NCI-H187 treated with DMSO at 0.1 percent for 48 hours (cell line): ENCODE data around the gene MOAP1.
"Not testable (repeated sequence)": the region's sequence is repeated elsewhere in the genome, so short reads cannot be mapped to it uniquely, and the experiment has no call there.

Experiments used
- DNase-seq: peaks from one replicate; lab custom pipeline; 2025; lab: John Stamatoyannopoulos, UW

MOAP1 gene, protein sequence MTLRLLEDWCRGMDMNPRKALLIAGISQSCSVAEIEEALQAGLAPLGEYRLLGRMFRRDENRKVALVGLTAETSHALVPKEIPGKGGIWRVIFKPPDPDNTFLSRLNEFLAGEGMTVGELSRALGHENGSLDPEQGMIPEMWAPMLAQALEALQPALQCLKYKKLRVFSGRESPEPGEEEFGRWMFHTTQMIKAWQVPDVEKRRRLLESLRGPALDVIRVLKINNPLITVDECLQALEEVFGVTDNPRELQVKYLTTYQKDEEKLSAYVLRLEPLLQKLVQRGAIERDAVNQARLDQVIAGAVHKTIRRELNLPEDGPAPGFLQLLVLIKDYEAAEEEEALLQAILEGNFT

DNA sequence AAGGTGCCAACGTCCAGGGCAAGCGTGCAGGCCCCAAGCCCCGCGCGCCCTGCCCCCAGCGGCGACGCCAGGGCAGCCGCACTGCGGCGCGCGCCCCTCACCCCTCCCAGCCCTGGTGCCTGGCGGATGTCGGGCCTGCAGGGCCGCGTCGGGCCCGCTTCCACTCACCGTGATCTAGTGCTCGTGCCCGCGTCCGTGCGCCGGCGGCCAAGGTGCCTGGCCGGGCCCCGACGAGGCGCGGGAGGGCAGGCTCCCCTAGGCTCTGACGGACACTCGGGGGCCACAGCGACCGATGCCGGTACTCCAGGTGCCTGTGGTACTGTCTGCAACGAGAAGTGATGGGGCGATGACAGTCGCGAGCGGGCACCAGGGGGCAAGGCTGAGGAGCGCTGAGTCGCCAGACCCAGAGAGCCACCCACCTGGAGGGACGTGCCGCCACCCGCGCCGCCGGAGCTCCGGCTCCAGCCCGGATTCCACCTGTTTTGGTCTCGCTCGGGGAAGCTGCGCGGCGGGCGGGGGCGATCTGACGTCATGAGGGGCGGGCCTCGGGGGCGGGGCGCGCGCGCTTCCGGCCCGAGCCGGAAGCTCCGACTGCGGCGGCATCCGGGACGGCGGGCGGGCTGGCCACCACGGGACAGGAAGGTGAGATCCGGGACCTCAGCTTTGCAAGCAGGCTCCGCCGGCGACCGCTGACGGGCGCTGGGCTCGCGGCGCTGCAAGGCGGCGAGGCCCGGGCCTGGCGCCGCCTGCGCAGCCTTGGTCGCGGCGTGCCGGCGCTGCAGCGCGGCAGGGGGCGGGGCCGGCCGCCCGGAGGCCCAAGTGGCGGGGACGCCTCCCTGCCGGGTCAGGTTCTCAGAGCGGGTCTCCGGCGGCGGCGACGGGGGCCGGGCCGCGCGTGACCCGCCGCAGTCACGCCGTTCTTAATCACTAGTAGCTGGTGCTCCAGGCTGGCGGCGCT is at the start of gene MOAP1, which contains the start of gene LYSET:
TSS of gene MOAP1 (minus strand) at position 507 of the 958 bp plus-strand sequence. CDS start 655 bp downstream, outside the sequence.
TSS of gene LYSET (plus strand) at position 927 of the 958 bp plus-strand sequence. CDS start 89 bp downstream, outside the sequence.
- no peak for DNase-seq

DNA sequence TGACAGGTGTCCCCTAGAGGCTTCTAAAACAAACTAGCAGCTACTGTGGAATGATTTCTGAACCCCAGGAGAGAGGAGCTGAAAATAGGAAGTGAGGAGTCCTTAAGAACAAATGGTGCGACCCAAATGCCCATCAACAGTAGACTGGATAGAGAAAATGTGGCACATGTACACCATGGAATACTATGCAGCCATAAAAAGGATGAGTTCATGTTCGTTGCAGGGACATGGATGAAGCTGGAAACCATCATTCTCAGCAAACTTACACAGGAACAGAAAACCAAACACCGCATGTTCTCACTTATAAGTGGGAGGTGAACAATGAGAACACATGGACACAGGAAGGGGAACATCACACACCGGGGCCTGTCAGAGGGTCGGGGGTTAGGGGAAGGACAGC is 48.4 kb upstream of the MOAP1 start:
- not testable (repeated sequence) for DNase-seq

DNA sequence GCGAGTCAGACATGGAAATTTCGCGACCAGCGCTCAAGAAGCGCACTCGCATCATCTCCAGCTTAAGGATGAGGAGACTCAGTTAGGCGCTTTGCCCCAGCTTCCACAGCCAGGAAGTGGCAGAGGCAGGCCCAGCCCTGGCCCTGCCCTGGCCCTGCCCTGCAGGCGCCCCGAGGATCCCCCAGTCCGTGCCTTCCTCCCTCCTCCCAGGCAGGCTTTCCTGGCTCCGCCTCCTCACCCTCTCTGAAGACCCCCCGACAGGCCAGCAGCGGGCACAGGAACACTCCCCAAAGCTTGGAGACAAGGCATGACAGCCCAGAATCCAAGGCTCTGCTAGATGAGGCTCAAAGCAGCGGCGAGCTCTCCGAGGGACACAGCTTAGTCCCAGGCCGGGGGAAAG is 47.5 kb upstream of the MOAP1 start:
- no peak for DNase-seq

DNA sequence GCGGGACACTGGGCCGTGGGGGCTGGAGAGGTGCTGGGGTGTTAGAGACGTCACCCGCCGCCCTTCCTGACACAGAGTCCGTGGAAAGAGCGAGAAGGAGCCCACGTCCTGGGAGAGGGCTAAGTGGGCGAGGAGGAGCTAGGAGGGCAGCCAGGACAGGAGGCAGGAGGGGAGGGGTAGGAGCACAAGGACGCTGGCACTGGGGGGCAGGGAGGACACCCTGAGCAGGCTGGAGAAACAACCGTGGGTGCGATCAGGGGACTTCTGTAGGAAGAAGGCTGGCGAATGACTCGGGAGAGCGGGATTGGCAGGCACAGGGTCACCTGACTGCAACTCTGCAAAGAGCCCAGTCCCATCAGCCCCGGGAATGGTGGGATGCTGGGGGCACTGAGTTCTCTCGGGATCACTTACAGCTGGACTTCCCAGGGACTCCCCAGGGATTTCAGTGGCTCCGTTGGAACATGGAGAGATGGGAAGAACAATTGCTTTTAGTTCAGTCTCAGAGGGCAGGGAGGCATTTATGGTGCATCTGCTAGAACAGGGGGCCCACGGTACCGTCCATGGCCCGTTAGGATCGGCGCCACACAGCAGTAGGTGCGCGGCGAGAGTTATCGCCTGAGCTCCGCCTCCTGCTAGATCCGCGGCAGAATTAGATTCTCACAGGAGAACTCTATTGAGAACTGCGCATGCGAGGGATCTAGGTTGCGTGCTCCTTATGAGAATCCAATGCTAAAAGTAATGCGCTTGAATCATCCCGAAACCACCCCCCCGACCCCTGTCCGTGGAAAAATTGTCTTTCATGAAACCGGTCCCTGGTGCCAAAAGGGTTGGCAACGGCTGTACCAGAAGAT is 46.7 kb upstream of the MOAP1 start:
- DNase-seq: no peak

DNA sequence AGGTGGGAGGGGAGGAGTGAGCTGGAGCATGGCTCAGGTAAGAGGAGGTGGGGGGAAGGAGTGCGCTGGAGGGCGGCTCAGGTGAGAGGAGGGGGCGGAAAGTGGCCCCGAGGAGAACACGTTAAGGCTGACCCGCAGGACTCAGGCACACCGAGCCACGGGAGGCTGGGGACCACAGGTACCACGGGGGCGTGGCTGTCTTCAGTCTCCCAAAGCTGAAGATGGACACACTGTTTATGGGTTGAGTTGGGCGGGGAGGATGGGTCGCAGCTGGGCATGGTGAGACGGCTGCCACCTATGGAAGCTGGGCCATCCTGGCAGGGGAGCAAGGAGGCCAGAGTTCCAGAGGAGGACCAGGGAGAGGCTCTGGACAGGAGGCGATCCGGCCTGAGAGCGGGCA is 45.8 kb upstream of the MOAP1 start:
- no peak for DNase-seq

DNA sequence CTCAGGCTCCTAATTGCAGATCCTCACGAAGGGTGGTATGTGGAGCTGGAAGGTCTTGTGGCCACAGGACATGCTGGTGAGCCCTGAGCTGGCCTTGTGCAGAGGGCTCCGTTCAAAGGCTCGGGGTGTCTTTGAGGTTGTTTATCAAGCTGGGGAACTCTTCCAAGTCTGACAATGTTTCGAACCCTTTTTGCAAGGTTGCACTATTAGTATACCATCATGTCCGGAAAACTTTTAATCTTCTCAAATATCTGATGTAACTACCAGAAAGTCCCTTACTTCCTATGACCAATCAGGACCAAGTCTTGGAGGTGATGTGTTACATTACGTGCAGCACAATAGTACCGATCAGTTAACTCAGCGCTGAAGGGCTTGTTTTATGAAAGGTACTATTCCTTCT is 43.9 kb upstream of the MOAP1 start:
- no peak for DNase-seq

DNA sequence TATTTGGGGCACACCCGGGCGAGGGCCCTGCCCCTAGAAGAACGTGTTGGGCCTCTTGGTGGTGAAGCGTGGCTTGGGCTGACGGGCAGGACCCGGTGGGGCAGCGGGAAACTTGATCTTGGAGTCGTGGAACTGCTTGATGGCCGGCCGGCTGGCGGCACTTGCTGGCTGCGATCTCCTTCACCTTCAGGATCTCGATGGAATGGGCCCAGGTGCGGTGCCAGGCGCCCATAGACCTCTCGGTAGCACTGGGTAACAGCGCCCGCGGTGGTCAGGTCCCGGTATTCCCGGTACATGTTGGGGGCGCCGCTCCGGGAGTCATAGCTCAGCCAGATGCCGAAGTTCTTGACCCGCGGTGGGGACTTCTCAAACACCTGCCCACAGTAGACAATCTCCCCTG is 38.9 kb upstream of the MOAP1 start:
- no peak for DNase-seq

DNA sequence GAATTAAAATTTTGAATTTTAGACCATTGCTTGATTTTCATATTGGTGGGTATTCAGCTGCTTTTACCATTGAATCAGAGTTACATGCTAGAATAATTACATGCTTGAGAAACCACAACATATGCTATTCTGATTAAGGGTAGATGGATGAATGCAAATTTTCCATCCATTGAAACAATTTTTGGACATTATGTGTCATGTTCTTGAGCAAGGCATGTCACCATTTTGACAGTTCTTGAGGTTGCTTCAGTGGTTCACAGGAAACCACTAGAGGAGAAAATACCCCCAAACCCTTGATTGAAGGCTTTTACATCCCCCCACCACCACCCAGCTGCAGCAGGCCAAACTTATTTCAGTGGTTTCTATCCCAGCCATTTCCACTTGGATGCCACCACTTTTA is 35.8 kb upstream of the MOAP1 start:
- DNase-seq: no peak

DNA sequence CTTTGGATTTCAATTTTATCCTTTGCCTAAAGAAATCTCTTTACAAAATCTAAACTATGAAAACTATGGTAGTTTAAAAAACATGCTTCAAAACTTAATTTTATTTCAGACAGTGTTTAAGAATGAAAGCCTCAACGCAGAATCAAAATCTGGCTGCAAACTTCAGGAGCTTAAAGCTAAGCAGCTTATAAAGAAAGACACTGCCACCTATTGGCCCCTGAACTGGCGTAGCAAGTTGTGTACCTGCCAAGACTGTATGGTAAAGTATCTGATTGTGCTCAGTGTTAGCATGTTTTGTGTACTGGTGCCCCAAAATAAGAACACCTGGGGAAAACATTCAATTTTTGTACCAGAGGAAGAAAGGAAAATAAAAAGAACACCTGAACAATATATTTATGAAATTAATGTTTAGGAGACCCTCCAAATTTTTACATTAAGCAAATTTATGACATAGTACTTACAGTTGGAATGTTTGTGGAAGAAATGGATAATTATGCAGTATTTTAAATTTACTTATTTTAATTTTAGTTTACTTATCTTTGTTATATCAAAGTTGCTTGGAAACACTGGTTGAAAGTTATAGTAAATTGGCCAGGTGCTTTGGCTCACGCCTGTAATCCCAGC is 34.5 kb upstream of the MOAP1 start:
- no peak for DNase-seq

DNA sequence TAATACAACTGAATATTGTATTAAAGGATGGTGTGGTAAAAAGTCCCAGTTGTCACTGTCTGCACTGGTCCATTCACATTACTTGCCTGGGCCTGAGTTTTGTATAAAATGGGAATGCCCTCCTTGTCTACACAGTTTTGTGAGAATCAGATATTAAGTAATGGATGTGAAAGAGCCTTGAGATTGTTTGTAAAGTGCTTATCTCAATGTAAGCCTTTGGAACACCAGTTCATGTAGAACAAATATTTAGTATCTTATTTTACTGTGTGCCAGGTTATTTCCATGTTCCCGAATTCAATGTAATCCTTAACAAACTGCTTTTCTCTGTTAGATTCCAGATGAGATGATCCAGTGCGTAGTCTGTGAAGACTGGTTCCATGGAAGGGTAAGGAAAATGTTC is 29.9 kb upstream of the MOAP1 start:
- DNase-seq: no peak

DNA sequence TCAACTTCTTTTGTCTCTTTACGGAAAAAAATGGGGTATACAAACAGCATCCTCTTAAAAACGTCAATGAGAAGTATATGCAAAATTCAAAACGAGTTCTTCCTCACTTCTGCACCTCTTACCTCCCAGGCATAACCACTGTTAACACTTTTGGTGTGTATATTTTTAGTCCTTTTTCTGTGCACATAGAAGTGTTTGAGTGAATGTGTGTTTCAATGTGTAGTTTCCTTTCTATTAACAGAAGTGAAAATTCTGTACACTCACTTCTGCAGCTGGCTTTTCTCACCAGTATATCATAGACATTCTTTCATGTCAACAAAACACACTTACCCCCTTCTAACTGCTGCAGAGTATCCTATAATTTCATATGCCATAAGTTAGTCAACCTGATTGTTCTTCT is 27.7 kb upstream of the MOAP1 start:
- no peak for DNase-seq

DNA sequence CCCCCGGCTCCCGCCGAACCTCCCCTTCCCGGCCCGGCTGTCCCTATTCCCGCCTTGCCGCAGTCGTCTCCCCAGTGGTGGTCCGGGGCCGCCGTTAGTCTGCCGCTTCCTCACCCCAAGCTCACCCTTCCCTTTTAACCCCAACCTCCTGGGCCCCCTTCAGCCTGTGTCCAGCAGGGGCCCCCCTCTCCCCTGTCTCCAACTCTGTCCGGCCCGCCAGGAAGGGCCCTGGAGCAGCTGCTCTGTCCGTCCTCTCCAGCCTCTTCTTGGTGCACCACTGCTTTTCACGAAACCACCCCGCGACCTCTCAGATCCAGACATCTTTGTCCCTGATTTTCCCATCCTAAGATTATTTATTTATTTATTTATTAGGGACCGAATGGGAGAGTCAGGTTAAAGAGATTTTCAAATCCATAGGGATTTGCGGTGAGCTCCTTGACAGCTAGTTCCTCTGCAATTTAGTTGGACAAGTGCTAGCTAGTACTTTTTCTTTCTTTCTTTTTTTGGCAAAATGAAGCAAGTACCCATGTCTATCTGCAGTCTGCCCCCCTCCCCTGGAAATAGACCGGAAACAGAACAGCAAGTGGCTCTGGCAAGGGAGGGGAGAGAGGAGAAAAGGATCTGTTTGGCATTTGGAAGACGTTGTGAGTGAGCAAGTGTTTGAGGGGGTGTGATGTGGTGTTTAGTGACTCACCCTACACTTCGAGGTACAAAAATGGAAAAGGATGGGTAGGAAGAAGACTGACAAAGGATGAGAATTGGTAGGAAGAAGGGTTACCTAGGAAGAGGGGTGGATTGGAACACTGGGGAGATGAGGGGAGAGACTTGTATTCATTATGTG is 23.0 kb upstream of the MOAP1 start:
- no peak for DNase-seq

DNA sequence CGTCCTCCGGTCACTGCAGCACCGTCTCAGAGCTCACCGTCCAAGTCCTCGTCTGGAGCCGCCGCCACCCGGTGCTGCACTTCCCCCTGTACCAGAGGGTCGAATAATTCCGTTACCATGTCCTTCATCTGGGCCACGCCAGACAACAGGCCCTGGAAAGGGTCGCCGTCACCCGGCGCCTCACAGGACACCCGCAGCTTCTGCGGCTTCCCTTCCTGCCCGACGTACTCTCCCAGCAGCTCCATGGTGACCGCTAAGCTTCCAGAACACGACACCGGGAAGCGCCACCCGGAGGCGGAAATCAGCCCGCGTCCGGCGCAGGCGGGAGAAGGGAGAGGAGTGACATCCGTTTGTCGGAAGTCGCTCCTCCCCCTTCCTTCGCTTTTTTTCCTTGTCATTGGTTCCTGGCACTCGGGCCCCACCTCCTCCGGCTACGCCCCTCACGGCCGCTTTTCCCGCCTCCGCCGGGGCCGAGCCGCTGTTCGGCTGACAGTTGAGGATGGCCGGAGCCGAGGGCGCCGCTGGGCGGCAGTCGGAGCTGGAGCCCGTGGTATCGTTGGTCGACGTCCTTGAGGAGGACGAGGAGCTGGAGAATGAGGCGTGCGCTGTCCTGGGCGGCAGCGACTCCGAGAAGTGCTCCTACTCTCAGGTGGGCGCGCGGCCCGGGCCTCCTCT is 22.2 kb upstream of the MOAP1 start, which contains the start of the genes GON7 and UBR7:
TSS of gene GON7 (minus strand) at position 273 of the 675 bp plus-strand sequence. CDS start at position 245, 28 bp downstream.
TSS of gene UBR7 (plus strand) at position 464 of the 675 bp plus-strand sequence. CDS start at position 500, 36 bp downstream.
- DNase-seq: peak; percentile 96

DNA sequence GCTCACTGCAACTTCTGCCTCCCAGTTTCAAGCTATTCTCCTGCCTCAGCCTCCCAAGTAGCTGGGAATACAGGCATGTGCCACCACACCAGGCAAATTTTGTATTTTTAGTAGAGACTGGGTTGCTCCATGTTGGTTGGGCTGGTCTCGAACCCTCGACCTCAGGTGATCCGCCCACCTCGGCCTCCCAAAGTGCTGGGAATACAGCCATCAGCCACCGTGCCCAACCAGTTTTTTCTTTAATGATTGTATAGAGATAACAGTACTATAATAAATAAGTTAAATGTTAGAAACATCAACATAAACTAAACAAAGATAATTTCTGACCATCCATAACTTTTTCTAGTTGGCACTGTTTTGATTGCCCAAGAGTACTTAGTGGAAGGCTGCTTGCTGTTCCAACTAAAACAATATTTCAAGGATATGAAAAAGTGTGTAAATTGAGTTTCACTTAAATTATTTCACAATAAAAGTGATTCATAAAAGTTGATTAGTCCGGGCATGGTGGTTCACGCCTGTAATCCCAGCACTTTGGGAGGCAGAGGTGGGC is 16.5 kb upstream of the MOAP1 start:
- no peak for DNase-seq

DNA sequence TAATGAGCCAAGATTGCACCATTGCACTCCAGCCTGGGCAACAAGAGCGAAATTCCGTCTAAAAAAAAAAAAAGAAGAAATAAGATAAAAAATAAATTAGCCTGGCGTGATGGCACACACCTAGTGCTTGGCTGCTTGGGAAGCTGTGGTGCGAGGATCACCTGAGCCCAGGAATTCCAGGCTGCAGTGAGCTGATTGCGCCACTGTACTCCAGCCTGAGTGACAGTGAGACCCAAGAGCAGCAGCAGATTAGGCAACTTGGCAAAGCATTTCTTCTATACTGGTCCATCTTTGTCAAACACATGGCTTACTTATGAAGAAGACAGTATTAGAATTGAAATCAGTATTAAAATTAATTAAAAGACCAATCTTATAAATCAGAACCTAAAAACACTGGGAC is 15.9 kb upstream of the MOAP1 start:
- DNase-seq: no peak

DNA sequence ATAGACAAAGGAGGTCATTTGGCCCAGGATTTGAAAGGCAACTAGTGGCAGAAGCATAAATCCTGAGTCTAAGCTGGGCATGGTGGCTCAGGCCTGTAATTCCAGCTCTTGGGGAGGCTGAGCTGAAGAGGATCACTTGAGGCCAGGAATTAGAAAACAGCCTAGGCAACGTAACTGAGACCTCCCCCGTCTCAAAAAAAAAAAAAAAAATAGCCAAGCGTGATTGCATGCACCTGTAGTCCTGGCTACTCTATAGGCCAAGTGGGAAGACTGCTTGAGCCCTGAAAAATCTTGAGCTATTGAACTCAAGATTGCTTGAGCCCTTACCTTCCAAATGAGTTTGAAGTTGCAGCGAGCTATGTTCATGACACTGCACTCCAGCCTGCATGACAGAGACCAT is 14.3 kb upstream of the MOAP1 start:
- no peak for DNase-seq

DNA sequence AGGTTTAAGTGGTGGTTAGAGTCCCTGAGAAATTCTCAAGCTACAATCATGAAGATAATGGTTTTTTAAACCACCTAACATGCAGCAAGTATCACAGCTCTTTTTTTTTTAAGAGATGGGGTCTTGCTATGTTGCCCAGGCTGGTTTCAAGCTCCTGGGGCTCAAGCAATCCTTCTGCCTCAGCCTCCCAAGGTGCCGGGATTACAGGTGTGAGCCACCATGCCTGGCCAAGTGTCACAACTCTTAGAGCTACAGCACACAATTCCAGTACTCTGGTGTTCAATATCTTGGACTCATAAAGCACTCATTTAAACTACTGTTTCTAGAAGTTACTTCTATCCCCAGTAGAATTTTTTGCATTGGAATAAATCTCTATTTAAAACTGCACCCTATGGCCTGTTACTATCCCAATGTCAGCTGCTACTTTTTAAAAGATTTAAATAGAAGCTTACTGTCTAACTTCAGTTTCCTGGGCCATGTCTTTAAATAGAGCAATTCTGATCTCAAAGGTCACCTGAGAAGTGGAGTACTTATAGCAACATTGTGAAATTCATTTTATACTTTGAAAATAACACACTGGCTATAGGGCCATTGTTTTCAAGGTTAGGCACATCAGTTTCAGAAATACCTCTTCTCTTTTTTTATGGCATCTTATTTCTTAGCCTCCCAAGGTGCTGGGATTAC is 10.8 kb upstream of the MOAP1 start:
- DNase-seq: no peak

DNA sequence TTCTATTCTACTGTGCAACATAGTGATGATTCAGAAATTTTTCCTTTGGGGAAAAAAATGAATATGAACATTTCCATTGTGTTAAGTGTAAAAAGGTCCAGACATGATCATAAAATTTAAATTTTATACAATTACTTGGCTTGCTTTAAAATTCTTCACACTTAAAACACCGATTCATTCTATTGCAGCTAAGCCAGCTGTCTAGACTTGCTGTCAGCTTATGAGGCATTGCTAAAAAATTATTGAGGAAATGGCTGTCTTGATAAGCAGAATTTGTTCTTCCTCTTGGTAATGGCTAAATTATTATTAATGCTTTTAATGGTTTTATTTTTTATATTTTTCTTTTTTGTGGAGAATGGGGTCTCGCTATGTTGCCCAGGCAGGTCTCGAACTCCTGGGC is 2.3 kb upstream of the MOAP1 start:
- DNase-seq: no peak

DNA sequence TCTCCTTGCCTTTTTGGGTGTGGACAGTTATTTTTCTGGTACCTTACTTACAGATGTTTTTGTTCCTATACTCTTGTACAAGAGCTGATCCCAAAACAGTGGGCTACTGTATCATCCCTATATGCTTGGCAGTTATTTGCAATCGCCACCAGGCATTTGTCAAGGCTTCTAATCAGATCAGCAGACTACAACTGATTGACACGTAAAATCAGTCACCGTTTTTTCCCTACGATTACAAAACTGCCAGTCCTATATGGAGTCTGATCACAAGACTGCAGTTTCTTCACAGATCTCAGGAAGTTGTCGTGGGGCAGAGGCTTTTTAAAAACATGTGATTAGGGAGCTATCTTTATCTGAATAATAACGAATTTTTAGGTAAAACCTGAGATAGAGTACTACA is 1.8 kb upstream of the MOAP1 start:
- DNase-seq: no peak
